HFFc6 (cell line): ENCODE results near the gene COL5A2. TPM values are rescaled to one million over a fixed set of nuclear protein-coding genes. Genes with fewer than 3 reads are reported as not detected.

ENCODE experiments used
- DNase-seq: peaks from one replicate; pipeline ENCODE4 v3.0.0-alpha.2; 2018
- H3K27ac Mint-ChIP-seq: 2 replicates; pipeline ENCODE4 v1.8.0; 2020; ENCODE audit warnings: mild to moderate bottlenecking, mixed read lengths
- H3K27me3 Mint-ChIP-seq: 2 replicates; pipeline ENCODE4 v1.8.0; 2021; ENCODE audit warnings: mild to moderate bottlenecking, moderate library complexity, mixed read lengths; ENCODE audit not compliant: insufficient read depth
- H3K36me3 Mint-ChIP-seq: 2 replicates; pipeline ENCODE4 v1.8.0; 2021; ENCODE audit warnings: low read depth, mixed read lengths
- H3K4me1 Mint-ChIP-seq: 2 replicates; pipeline ENCODE4 v1.8.0; 2020; ENCODE audit warnings: low read depth, mixed read lengths
- H3K4me3 Mint-ChIP-seq: 2 replicates; pipeline ENCODE4 v1.8.0; 2020; ENCODE audit warnings: mild to moderate bottlenecking, moderate library complexity, mixed read lengths
- H3K9me3 Mint-ChIP-seq: 2 replicates; pipeline ENCODE4 v1.8.0; 2020; ENCODE audit warnings: mild to moderate bottlenecking, mixed read lengths
- CTCF ChIP-seq: fragments of 200-600 bp; sonication (generic); IDR thresholded peaks from 2 replicates; pipeline ENCODE4 v1.5.0; 2021; ENCODE audit warnings: antibody characterized with exemption, mild to moderate bottlenecking
- total RNA-seq, 6 experiments: library from RNA; stranded (reverse); fragmentation: NEBNext Ultra II Directional; extraction: Animal tissue kit (Norgen Biotek cat#: 25700); gene quantifications; 2 replicates in 1 of 6; 3 replicates in 5 of 6; pipeline ENCODE4 v1.2.3, GENCODE V29; 2021

COL5A2 gene
- total RNA-seq, 6 experiments from 2014 or later: 265 to 388 (median 303) TPM

DNA sequence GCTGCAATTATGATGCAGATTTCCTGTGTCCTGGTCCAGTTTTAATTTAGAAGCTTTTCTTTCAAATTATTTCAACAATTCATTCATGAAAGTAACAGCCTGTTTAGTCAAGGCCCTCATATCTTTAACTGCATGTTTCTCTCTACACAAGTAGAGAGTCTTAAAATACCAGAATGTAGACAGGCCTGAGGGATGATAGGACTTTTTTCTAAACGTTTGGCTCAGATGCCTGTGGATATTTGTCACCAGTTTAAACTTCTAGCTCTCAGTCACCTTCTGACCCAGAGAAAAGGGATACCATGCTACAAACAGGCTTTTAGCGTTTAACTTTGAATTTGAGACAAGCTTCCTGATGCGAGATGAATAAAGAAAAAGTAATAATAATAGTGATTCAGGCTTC lies 15.7 kb downstream of the COL5A2 start:
- peak overlapping the region; percentile 80 for H3K27ac Mint-ChIP-seq
- peak overlapping the region; percentile 61 for H3K4me3 Mint-ChIP-seq
- peaks cover 100% of the 10 kb centered on the region for H3K4me1 Mint-ChIP-seq
- no peaks in the 10 kb centered on the region for H3K9me3 Mint-ChIP-seq
- TF ChIP-seq CTCF: no peak
- DNase-seq: peak; percentile 85
- no peaks in the 10 kb centered on the region for H3K27me3 Mint-ChIP-seq
- peaks cover 34% of the 10 kb centered on the region for H3K36me3 Mint-ChIP-seq

DNA sequence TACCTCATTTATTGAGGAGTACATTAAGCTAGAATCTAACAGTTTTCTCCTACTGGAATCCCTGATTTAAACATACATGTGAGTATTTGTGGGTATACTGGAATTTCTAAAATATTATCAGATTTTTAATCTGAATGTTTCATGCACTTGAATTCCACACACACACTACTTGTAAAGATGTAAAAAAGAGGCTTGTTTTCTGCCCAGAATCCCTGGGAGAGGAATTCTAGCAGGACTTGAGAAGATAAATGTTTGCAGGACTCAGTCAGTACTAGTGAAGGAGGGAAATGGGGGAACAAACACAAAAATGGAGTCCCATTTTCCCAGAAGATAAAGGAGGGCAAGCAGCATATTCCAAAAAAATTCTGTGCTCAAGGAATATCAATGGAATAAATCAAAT lies 17.0 kb downstream of the COL5A2 start:
- no peak for TF ChIP-seq CTCF
- Mint-ChIP-seq H3K4me1 (peaks cover 100% of the 10 kb centered on the region), H3K27me3 (no peaks in the 10 kb centered on the region; the same call in 1 of the 2 replicates), H3K27ac (peak overlapping the region; percentile 80), H3K9me3 (no peaks in the 10 kb centered on the region), H3K4me3 (peak overlapping the region; percentile 80), H3K36me3 (peaks cover 33% of the 10 kb centered on the region)
- no peak for DNase-seq

GRCh38 chr2:189161894-189162293 lies 17.7 kb downstream of the COL5A2 start:
- Mint-ChIP-seq H3K36me3 (peaks cover 29% of the 10 kb centered on the region), H3K4me1 (peaks cover 100% of the 10 kb centered on the region), H3K4me3 (peak overlapping the region; percentile 31), H3K27ac (peak overlapping the region; percentile 80), H3K27me3 (no peaks in the 10 kb centered on the region; the same call in 1 of the 2 replicates), H3K9me3 (no peaks in the 10 kb centered on the region)
- no peak for DNase-seq
- no peak for TF ChIP-seq CTCF

- H3K9me3 Mint-ChIP-seq: no peaks in the 10 kb centered on the region
- H3K27ac Mint-ChIP-seq: peak overlapping the region; percentile 9
- H3K36me3 Mint-ChIP-seq: peaks cover 26% of the 10 kb centered on the region
- no peak overlapping the region for H3K4me3 Mint-ChIP-seq
- peaks cover 95% of the 10 kb centered on the region for H3K4me1 Mint-ChIP-seq
- no peak for TF ChIP-seq CTCF
- H3K27me3 Mint-ChIP-seq: no peaks in the 10 kb centered on the region; the same call in 1 of the 2 replicates
- DNase-seq: no peak
Measured at GRCh38 chr2:189159717-189160116, 19.8 kb downstream of the COL5A2 start.

DNA sequence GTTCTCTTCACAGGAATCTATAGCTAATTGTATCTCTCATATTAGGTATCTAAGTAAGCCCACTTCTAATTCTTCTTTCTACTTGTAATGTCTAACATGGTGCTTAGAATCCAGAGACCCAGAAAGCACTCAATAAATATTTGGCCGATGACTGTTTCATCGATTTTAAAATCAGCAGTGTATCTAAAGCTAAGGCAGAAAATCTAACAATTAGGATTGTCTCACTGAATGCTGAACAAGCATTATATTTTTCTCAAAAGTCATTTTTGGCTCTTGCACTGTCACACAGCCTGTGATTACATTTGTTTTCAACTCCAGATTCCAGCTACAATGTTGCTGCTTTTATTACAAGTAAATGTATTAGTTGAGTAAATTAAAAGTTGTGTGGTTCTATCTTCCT lies 20.3 kb downstream of the COL5A2 start:
- peaks cover 31% of the 10 kb centered on the region for H3K36me3 Mint-ChIP-seq
- H3K4me3 Mint-ChIP-seq: 0 out of 2 replicates have a peak overlapping the region, but pooled peaks have one; percentile 36
- no peaks in the 10 kb centered on the region for H3K9me3 Mint-ChIP-seq
- no peak for TF ChIP-seq CTCF
- H3K27ac Mint-ChIP-seq: peak overlapping the region; percentile 57
- no peaks in the 10 kb centered on the region; the same call in 1 of the 2 replicates for H3K27me3 Mint-ChIP-seq
- no peak for DNase-seq
- H3K4me1 Mint-ChIP-seq: peaks cover 95% of the 10 kb centered on the region

- Mint-ChIP-seq H3K27me3 (no peaks in the 10 kb centered on the region; the same call in 1 of the 2 replicates), H3K4me1 (peaks cover 95% of the 10 kb centered on the region), H3K27ac (peak overlapping the region; percentile 52), H3K4me3 (peak overlapping the region; percentile 45), H3K9me3 (no peaks in the 10 kb centered on the region), H3K36me3 (peaks cover 41% of the 10 kb centered on the region)
- DNase-seq: no peak
- TF ChIP-seq CTCF: no peak
Measured at GRCh38 chr2:189157939-189158338, 21.6 kb downstream of the COL5A2 start.
